HepG2 (cell line): ENCODE data around the gene DHX34. TPM values are rescaled to one million over a fixed set of nuclear protein-coding genes. Genes with fewer than 3 reads are reported as not detected.

Experiments used
- ATAC-seq: fragments of 200-7000 bp; cut with Tn5 transposase; 3 replicates; pipeline ENCODE4 v1.9.1; 2020; ENCODE audit warnings: mild to moderate bottlenecking, moderate library complexity
- BruUV-seq: library from RNA; stranded (reverse); fragments of 400-500 nt; replicated peaks from 2 replicates; lab custom pipeline; 2021; lab: Mats Ljungman, UMichigan
- CTCF ChIA-PET: fragments of 300-600 bp; formaldehyde crosslinking; extraction: SDS; loops from one replicate; lab custom pipeline; 2021; ENCODE audit warnings: low total read pairs, inconsistent platforms, low intra/inter-chr PET ratio; lab: Yijun Ruan, JAX
- POLR2A ChIA-PET: fragments of 350-600 bp; sonication (Branson Sonifier 250); formaldehyde crosslinking; loops from one replicate; lab custom pipeline; 2020; ENCODE audit warnings: antibody characterized with exemption, inconsistent platforms; lab: Yijun Ruan, JAX
- DNase-seq: peaks from one replicate; pipeline ENCODE4 v3.0.0-alpha.2; 2015; ENCODE audit warnings: low spot score
- FAIRE-seq: peaks from 3 replicates; lab custom pipeline; 2011; peaks lifted over from hg19 to GRCh38; lab: Jason Lieb, UNC
- H2AFZ ChIP-seq: one replicate; pipeline ENCODE4 v1.6.1; 2011; ENCODE audit warnings: low read length, inconsistent platforms
- H3K27ac ChIP-seq: fragments of 300-600 bp; 3 replicates; pipeline ENCODE4 v1.8.0; 2011; ENCODE audit warnings: mixed run types, mild to moderate bottlenecking, mixed read lengths, low read length, inconsistent platforms; ENCODE audit not compliant: insufficient read depth; ENCODE audit errors: extremely low read length
- H3K27me3 ChIP-seq, 2 experiments: fragments of 200-600 bp in 1 of 2; 2 replicates in 1 of 2; 3 replicates in 1 of 2; pipeline versions ENCODE4 v1.6.0 to v1.8.0; 2011; ENCODE audit warnings: low read length in 2 of 2, mild to moderate bottlenecking in 2 of 2, moderate library complexity in 2 of 2, inconsistent platforms in 1 of 2; ENCODE audit not compliant: insufficient read depth in 2 of 2, control insufficient read depth in 1 of 2
- H3K36me3 ChIP-seq, 2 experiments: fragments of 200-600 bp in 1 of 2; replicated peaks in 1 of 2; 2 replicates in 1 of 2; 3 replicates in 1 of 2; pipeline versions ENCODE4 v1.5.1 to v1.8.0; 2011; ENCODE audit warnings: low read length in 2 of 2, inconsistent platforms in 1 of 2; ENCODE audit not compliant: insufficient read depth in 2 of 2, control insufficient read depth in 1 of 2
- H3K4me1 ChIP-seq: 2 replicates; pipeline ENCODE4 v1.5.1; 2012; ENCODE audit warnings: low read length, inconsistent platforms; ENCODE audit not compliant: insufficient read depth
- H3K4me2 ChIP-seq: 2 replicates; pipeline ENCODE4 v1.6.0; 2011; ENCODE audit warnings: low read depth, low read length, inconsistent platforms
- H3K4me3 ChIP-seq, 3 experiments: fragments of 200-600 bp in 1 of 3; sonication (generic), shearing (Covaris generic) in 1 of 3; replicated peaks in 1 of 3; 2 replicates each; pipeline ENCODE4 v1.5.1; 2011 to 2016; ENCODE audit warnings: low read length in 3 of 3, inconsistent platforms in 2 of 3, low read depth in 2 of 3, mild to moderate bottlenecking in 2 of 3, control low read depth in 1 of 3, mixed read lengths in 1 of 3; ENCODE audit not compliant: insufficient read depth in 1 of 3
- H3K79me2 ChIP-seq: one replicate; pipeline ENCODE4 v1.6.1; 2011; ENCODE audit warnings: low read length, inconsistent platforms; ENCODE audit not compliant: insufficient read depth
- H3K9ac ChIP-seq: 2 replicates; pipeline ENCODE4 v1.6.0; 2011; ENCODE audit warnings: mild to moderate bottlenecking, low read depth, low read length, inconsistent platforms; ENCODE audit not compliant: insufficient read depth
- H3K9me3 ChIP-seq: 2 replicates; pipeline ENCODE4 v1.5.1; 2012; ENCODE audit warnings: mild to moderate bottlenecking, low read length
- H4K20me1 ChIP-seq: 2 replicates; pipeline ENCODE4 v1.6.0; 2011; ENCODE audit warnings: inconsistent platforms, mild to moderate bottlenecking, low read length, moderate library complexity; ENCODE audit not compliant: insufficient read depth
- BCL6 ChIP-seq: IDR thresholded peaks from 2 replicates; pipeline ENCODE4 v1.6.1; 2016; ENCODE audit warnings: missing genetic modification reagents, missing compliant biosample characterization
- FOXA1 ChIP-seq, 2 experiments: fragments of 450-650 bp in 1 of 2; sonication (generic) in 1 of 2; formaldehyde crosslinking in 1 of 2; IDR thresholded peaks; 2 replicates each; pipeline versions ENCODE4 v1.4.0 to v1.6.1; 2016 to 2020; ENCODE audit warnings: missing genetic modification reagents in 1 of 2
- FOXK2 ChIP-seq: fragments of 450-650 bp; IDR thresholded peaks from 2 replicates; pipeline ENCODE4 v1.6.1; 2016
- PAX8 ChIP-seq: sonication (generic); formaldehyde crosslinking; IDR thresholded peaks from 2 replicates; pipeline ENCODE4 v1.8.0; 2022; ENCODE audit warnings: mild to moderate bottlenecking, missing genetic modification reagents, borderline replicate concordance
- POLR2G ChIP-seq: fragments of 200-400 bp; formaldehyde crosslinking; IDR thresholded peaks from 2 replicates; pipeline ENCODE4 v1.6.1; 2018; ENCODE audit warnings: mild to moderate bottlenecking, low read depth, low read length, moderate library complexity
- REL ChIP-seq: sonication (generic); formaldehyde crosslinking; conservative IDR thresholded peaks from 2 replicates; pipeline ENCODE4 v1.8.0; 2022; ENCODE audit warnings: mild to moderate bottlenecking, missing genetic modification reagents, moderate library complexity
- RFX5 ChIP-seq: IDR thresholded peaks from 2 replicates; pipeline ENCODE4 v1.6.1; 2011; ENCODE audit warnings: low read depth, low read length, improper control_type of control experiment
- RXRB ChIP-seq: IDR thresholded peaks from 2 replicates; pipeline ENCODE4 v1.6.1; 2016; ENCODE audit warnings: borderline replicate concordance, missing genetic modification reagents, missing compliant biosample characterization
- ZNF256 ChIP-seq: sonication (generic); formaldehyde crosslinking; conservative IDR thresholded peaks from 2 replicates; pipeline ENCODE4 v1.4.0; 2020; ENCODE audit warnings: missing genetic modification reagents
- ZNF329 ChIP-seq: sonication (generic); formaldehyde crosslinking; IDR thresholded peaks from 2 replicates; pipeline ENCODE4 v1.9.0; 2021; ENCODE audit warnings: low read depth, mild to moderate bottlenecking, missing genetic modification reagents
- ZNF430 ChIP-seq: sonication (generic); formaldehyde crosslinking; IDR thresholded peaks from 2 replicates; pipeline ENCODE4 v1.9.0; 2021; ENCODE audit warnings: mild to moderate bottlenecking, missing genetic modification reagents
- ZNF549 ChIP-seq: sonication (generic); formaldehyde crosslinking; IDR thresholded peaks from 2 replicates; pipeline ENCODE4 v1.5.0; 2020; ENCODE audit warnings: missing genetic modification reagents
- ZNF552 ChIP-seq: sonication (generic); formaldehyde crosslinking; IDR thresholded peaks from 2 replicates; pipeline ENCODE4 v1.9.0; 2022; ENCODE audit warnings: missing genetic modification reagents, mild to moderate bottlenecking, borderline replicate concordance
- ZNF598 ChIP-seq: sonication (generic); formaldehyde crosslinking; IDR thresholded peaks from 2 replicates; pipeline ENCODE4 v1.5.1; 2020; ENCODE audit warnings: mild to moderate bottlenecking, missing genetic modification reagents, borderline replicate concordance
- ZSCAN30 ChIP-seq: sonication (generic); formaldehyde crosslinking; IDR thresholded peaks from 2 replicates; pipeline ENCODE4 v1.5.0; 2020; ENCODE audit warnings: mild to moderate bottlenecking, missing genetic modification reagents
- WGBS: methylation state at CpG from one replicate; pipeline ENCODE4 v1.1.6; 2017; ENCODE audit warnings: low lambda C conversion rate; 5-methylcytosine and 5-hydroxymethylcytosine counted together
- in situ Hi-C: cut with HindIII; loops from 2 replicates; pipeline ENCODE4 v1.10.0; 2017; ENCODE audit warnings: low pct_unique_long_range_greater_than_20kb; ENCODE audit not compliant: extremely low pct_ligation_motif_present
- intact Hi-C: fragments of 100-400 bp; cut with micrococcal nuclease; formaldehyde crosslinking; loops from one replicate; pipeline ENCODE4 v1.10.0; 2022; ENCODE audit not compliant: unreplicated experiment
- polyA plus RNA-seq, 8 experiments: library from polyadenylated mRNA; depleted of rRNA in 3 of 8; stranded (reverse) in 7 of 8; unstranded in 1 of 8; fragments of >200 nt; fragmentation: Illumina TruSeq in 4 of 8; extraction: Trizol in 4 of 8; gene quantifications; 2 replicates each; pipeline versions ENCODE4 v1.2.1 to v1.2.3, GENCODE V29; 2011 to 2016; ENCODE audit warnings: low read depth in 4 of 8, missing spikeins in 1 of 8, mixed read lengths in 1 of 8; ENCODE audit not compliant: insufficient read depth in 1 of 8
- total RNA-seq, 5 experiments: library from RNA; depleted of rRNA; stranded (reverse); fragments of >200 nt; fragmentation: Illumina TruSeq; extraction: Trizol; gene quantifications; 2 replicates each; pipeline ENCODE4 v1.2.3, GENCODE V29; 2016; ENCODE audit warnings: low read depth in 1 of 5
- TF ChIP-seq, protein P1 (sequence below): IDR thresholded peaks from 2 replicates; pipeline ENCODE4 v1.6.1; 2018; ENCODE audit warnings: missing genetic modification reagents, mild to moderate bottlenecking, missing compliant biosample characterization
- TF ChIP-seq, protein P2 (sequence below): sonication (generic); formaldehyde crosslinking; IDR thresholded peaks from 2 replicates; pipeline ENCODE4 v1.4.0; 2020; ENCODE audit warnings: mild to moderate bottlenecking, missing genetic modification reagents
- TF ChIP-seq, protein P3 (sequence below): sonication (generic); formaldehyde crosslinking; IDR thresholded peaks from 2 replicates; pipeline ENCODE4 v1.4.0; 2020; ENCODE audit warnings: missing genetic modification reagents
- TF ChIP-seq, protein P4 (sequence below): sonication (generic); formaldehyde crosslinking; IDR thresholded peaks from 2 replicates; pipeline ENCODE4 v1.4.0; 2020; ENCODE audit warnings: missing genetic modification reagents

DHX34 gene
- total and polyA plus RNA-seq, 2 of the 13 experiments (the other 11 are each of a cell fraction or from before 2014, with no cell fraction given) = 9.2 to 12.0 TPM

DNA sequence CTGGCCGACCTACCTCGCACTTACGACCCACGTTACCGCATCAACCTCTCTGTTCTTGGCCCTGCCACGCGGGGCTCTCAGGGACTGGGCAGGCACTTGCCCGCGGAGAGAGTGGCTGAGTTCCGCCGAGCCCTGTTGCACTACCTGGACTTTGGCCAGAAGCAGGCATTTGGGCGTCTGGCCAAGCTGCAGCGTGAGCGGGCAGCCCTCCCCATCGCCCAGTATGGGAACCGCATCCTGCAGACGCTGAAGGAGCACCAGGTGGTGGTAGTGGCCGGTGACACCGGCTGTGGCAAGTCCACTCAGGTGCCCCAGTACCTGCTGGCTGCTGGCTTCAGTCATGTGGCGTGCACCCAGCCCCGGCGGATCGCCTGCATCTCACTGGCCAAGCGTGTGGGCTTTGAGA, 4.2 kb downstream of the DHX34 start:
- FAIRE-seq = no peak
- H3K4me1 ChIP-seq = peaks cover 50% of the 10 kb centered on the region
- DNase-seq = peak; percentile 76
- peak overlapping the region; percentile 52 for H3K4me2 ChIP-seq
- intact Hi-C loops = loop anchor here (2.0 kb wide), 1 partner anchor 49 kb away; no protein-coding TSS in a partner anchor
- in situ Hi-C loops = no loop called here
- ChIA-PET POLR2A (no interaction called here), CTCF (no interaction called here)
- BruUV-seq = no TSS peak
- peaks cover 4% of the 10 kb centered on the region; the same call in 1 of the 2 replicates for H4K20me1 ChIP-seq
- 23% methylated on average over 14 of the region's 24 CpGs for WGBS
- H3K4me3 ChIP-seq = peak overlapping the region in 1 of 3 experiments; percentile 53; a peak in 1 of 6 replicates
- H3K79me2 ChIP-seq = peaks cover 27% of the 10 kb centered on the region
- H2AFZ ChIP-seq = no peak overlapping the region
- H3K27ac ChIP-seq = peak overlapping the region; percentile 55
- H3K36me3 ChIP-seq = peaks cover 20 to 40% of the 10 kb centered on the region in 2 experiments
- ATAC-seq = peak; percentile 83
- H3K9me3 ChIP-seq = no peaks in the 10 kb centered on the region
- H3K27me3 ChIP-seq = no peaks in the 10 kb centered on the region; a peak in 1 of 5 replicates
- peak overlapping the region; percentile 12; the same call in 1 of the 2 replicates for H3K9ac ChIP-seq
- TF ChIP-seq, protein P1, sequence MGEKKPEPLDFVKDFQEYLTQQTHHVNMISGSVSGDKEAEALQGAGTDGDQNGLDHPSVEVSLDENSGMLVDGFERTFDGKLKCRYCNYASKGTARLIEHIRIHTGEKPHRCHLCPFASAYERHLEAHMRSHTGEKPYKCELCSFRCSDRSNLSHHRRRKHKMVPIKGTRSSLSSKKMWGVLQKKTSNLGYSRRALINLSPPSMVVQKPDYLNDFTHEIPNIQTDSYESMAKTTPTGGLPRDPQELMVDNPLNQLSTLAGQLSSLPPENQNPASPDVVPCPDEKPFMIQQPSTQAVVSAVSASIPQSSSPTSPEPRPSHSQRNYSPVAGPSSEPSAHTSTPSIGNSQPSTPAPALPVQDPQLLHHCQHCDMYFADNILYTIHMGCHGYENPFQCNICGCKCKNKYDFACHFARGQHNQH (CRISPR knock-in tag) = peak; percentile 75; the same call in 1 of the 2 replicates
- no peak for TF ChIP-seq FOXA1 (IDR thresholded peaks at IDR 0.05)
- no peak for TF ChIP-seq FOXA1 (CRISPR knock-in tag; IDR thresholded peaks at IDR 0.05)
- 0 out of 2 replicates have a peak, but pooled peaks have one; percentile 70 for TF ChIP-seq ZNF329 (CRISPR knock-in tag)
- 0 out of 2 replicates have a peak, but pooled peaks have one; percentile 58 for TF ChIP-seq REL
- TF ChIP-seq PAX8 (CRISPR knock-in tag) = no peak
- TF ChIP-seq, protein P2, sequence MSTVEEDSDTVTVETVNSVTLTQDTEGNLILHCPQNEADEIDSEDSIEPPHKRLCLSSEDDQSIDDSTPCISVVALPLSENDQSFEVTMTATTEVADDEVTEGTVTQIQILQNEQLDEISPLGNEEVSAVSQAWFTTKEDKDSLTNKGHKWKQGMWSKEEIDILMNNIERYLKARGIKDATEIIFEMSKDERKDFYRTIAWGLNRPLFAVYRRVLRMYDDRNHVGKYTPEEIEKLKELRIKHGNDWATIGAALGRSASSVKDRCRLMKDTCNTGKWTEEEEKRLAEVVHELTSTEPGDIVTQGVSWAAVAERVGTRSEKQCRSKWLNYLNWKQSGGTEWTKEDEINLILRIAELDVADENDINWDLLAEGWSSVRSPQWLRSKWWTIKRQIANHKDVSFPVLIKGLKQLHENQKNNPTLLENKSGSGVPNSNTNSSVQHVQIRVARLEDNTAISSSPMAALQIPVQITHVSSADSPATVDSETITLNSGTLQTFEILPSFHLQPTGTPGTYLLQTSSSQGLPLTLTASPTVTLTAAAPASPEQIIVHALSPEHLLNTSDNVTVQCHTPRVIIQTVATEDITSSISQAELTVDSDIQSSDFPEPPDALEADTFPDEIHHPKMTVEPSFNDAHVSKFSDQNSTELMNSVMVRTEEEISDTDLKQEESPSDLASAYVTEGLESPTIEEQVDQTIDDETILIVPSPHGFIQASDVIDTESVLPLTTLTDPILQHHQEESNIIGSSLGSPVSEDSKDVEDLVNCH (CRISPR knock-in tag) = no peak
- peak; percentile 91 for TF ChIP-seq ZNF549
- TF ChIP-seq, protein P3, sequence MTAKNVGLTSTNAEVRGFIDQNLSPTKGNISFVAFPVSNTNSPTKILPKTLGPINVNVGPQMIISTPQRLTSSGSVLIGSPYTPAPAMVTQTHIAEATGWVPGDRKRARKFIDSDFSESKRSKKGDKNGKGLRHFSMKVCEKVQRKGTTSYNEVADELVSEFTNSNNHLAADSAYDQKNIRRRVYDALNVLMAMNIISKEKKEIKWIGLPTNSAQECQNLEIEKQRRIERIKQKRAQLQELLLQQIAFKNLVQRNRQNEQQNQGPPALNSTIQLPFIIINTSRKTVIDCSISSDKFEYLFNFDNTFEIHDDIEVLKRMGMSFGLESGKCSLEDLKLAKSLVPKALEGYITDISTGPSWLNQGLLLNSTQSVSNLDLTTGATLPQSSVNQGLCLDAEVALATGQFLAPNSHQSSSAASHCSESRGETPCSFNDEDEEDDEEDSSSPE (CRISPR knock-in tag) = no peak; the same call in 1 of the 2 replicates
- no peak for TF ChIP-seq ZNF598 (CRISPR knock-in tag)
- TF ChIP-seq, protein P4, sequence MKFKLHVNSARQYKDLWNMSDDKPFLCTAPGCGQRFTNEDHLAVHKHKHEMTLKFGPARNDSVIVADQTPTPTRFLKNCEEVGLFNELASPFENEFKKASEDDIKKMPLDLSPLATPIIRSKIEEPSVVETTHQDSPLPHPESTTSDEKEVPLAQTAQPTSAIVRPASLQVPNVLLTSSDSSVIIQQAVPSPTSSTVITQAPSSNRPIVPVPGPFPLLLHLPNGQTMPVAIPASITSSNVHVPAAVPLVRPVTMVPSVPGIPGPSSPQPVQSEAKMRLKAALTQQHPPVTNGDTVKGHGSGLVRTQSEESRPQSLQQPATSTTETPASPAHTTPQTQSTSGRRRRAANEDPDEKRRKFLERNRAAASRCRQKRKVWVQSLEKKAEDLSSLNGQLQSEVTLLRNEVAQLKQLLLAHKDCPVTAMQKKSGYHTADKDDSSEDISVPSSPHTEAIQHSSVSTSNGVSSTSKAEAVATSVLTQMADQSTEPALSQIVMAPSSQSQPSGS = peak; percentile 57; the same call in 1 of the 2 replicates
- peak; percentile 48; the same call in 1 of the 2 replicates for TF ChIP-seq RXRB (CRISPR knock-in tag)
- TF ChIP-seq ZSCAN30 (CRISPR knock-in tag) = no peak
- no peak for TF ChIP-seq FOXK2
- TF ChIP-seq BCL6 (CRISPR knock-in tag) = peak; percentile 49
- TF ChIP-seq POLR2G = peak; percentile 34; the same call in 1 of the 2 replicates
- TF ChIP-seq RFX5 = no peak
- no peak; the same call in 1 of the 2 replicates for TF ChIP-seq ZNF256 (CRISPR knock-in tag)
- no peak for TF ChIP-seq ZNF552 (CRISPR knock-in tag)
- peak; percentile 61; the same call in 1 of the 2 replicates for TF ChIP-seq ZNF430 (CRISPR knock-in tag)
